ENCODE results near the gene PLSCR1. TPM values are rescaled to one million over a fixed set of nuclear protein-coding genes. Genes with fewer than 3 reads are reported as not detected.

Gene PLSCR1
- total RNA-seq, 3 donors from 2014 or later (not counting 1 experiment from before 2014, with no cell fraction given), result 24.2 to 38.2 (median 35.2) TPM

DNA sequence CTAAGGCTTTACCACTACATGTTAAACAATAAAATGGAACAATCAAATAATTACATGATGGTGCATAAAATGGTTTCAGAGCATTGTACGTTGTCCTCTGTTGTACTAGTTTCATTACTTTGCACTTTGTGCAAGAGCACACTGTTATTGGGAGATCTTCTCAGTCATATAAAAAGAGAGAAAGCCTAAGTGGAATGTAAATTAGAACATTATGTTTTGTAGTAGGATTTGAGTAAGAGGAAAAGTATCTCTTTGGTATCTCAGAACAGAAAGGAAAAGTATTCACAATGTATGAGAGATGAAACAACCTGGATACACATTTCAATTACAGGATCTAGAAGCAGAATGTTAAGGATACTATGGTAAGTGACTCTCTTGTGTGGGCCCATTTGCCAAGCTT lies 48.2 kb downstream of the PLSCR1 start:
- Mint-ChIP-seq H3K4me1 (peaks cover 15 to 16% of the 10 kb centered on the region in 2 donors), H3K27me3 (ENCODE audit: low read depth in 2 of 2) (peaks cover 11 to 23% of the 10 kb centered on the region in 2 donors)

DNA sequence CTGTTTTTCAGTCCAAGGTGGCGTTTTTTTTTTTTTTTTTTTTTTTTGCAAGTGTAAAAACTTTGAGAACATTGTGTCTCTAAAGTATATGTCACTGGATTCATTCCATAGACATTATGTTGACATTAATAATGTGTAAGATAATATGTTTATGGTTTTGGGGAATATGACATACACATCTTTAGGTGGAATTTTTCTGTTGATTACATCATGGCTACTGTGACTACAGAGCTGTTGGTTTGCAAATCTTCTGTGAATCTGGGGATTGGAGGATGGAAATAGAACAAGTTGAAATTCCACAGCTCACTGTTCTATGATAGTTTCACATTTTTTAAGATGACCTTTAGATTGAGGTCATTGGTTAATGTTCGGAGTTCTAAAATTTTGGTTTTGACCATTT lies 50.6 kb downstream of the PLSCR1 start:
- H3K4me3 ChIP-seq (ENCODE audit: low read length), result no peak overlapping the region
- H3K36me3 Mint-ChIP-seq, result peaks cover 19% of the 10 kb centered on the region
- no peaks in the 10 kb centered on the region for H3K36me3 ChIP-seq (ENCODE audit: control insufficient read depth, insufficient read depth, low read length)
- no peak for ATAC-seq
- H3K27ac Mint-ChIP-seq, result no peak overlapping the region
- intact Hi-C loops (cut with micrococcal nuclease), result no loop called here
- H3K27ac ChIP-seq (ENCODE audit: low read length), result no peak overlapping the region
- no peak overlapping the region for H3K4me3 Mint-ChIP-seq
- 100% methylated on average over 1 of the region's 2 CpGs for WGBS (ENCODE audit: insufficient coverage)
- peaks cover 14 to 16% of the 10 kb centered on the region in 2 donors for H3K4me1 Mint-ChIP-seq
- H3K9me3 ChIP-seq (ENCODE audit: control insufficient read depth, insufficient read depth, low read length), result peaks cover 6% of the 10 kb centered on the region
- H3K27me3 ChIP-seq (ENCODE audit: control insufficient read depth, insufficient read depth, low read length), result no peaks in the 10 kb centered on the region
- H3K9me3 Mint-ChIP-seq, result peaks cover 5 to 10% of the 10 kb centered on the region in 2 donors
- no peak for DNase-seq
- TF ChIP-seq, protein P1, sequence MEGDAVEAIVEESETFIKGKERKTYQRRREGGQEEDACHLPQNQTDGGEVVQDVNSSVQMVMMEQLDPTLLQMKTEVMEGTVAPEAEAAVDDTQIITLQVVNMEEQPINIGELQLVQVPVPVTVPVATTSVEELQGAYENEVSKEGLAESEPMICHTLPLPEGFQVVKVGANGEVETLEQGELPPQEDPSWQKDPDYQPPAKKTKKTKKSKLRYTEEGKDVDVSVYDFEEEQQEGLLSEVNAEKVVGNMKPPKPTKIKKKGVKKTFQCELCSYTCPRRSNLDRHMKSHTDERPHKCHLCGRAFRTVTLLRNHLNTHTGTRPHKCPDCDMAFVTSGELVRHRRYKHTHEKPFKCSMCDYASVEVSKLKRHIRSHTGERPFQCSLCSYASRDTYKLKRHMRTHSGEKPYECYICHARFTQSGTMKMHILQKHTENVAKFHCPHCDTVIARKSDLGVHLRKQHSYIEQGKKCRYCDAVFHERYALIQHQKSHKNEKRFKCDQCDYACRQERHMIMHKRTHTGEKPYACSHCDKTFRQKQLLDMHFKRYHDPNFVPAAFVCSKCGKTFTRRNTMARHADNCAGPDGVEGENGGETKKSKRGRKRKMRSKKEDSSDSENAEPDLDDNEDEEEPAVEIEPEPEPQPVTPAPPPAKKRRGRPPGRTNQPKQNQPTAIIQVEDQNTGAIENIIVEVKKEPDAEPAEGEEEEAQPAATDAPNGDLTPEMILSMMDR (IDR thresholded peaks at IDR 0.05), result no peak
- H3K27me3 Mint-ChIP-seq (ENCODE audit: low read depth in 2 of 2), result peaks cover 18 to 31% of the 10 kb centered on the region in 2 donors
- peaks cover 11% of the 10 kb centered on the region for H3K4me1 ChIP-seq (ENCODE audit: control insufficient read depth, insufficient read depth, low read length)

More for the DNA sequence above, 48.2 kb downstream of the PLSCR1 start:
- intact Hi-C loops (cut with micrococcal nuclease), result no loop called here
- ATAC-seq (no peak), DNase-seq (no peak)
- TF ChIP-seq, protein P1 (IDR thresholded peaks at IDR 0.05), result no peak
- Histone ChIP-seq H3K9me3 (ENCODE audit: control insufficient read depth, insufficient read depth, low read length) (peaks cover 6% of the 10 kb centered on the region), H3K36me3 (ENCODE audit: control insufficient read depth, insufficient read depth, low read length) (no peaks in the 10 kb centered on the region), H3K27me3 (ENCODE audit: control insufficient read depth, insufficient read depth, low read length) (no peaks in the 10 kb centered on the region), H3K27ac (ENCODE audit: low read length) (no peak overlapping the region), H3K4me3 (ENCODE audit: low read length) (no peak overlapping the region), H3K4me1 (ENCODE audit: control insufficient read depth, insufficient read depth, low read length) (peaks cover 11% of the 10 kb centered on the region)
- Mint-ChIP-seq H3K9me3 (peaks cover 3 to 6% of the 10 kb centered on the region in 2 donors), H3K36me3 (peaks cover 13% of the 10 kb centered on the region), H3K4me3 (no peak overlapping the region), H3K27ac (no peak overlapping the region)
- WGBS (ENCODE audit: insufficient coverage), result 50% methylated on average over 1 of the region's 1 CpG

DNA sequence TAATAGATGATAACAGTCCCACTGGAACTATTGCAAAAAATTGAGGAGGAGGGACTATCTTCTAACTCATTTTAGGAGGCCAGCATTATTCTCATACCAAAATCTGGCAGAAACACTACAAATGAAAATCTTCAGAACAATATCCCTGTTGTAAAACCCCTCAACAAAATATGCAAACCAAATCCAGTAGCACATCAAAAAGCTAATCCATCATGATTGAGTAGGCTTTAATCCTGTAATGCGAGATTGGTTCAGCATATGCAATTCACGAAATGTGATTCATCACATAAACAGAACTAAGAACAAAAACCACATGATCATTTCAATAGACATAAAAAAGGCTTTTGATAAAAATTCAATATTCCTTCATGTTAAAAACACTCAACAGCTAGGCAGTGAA lies 51.2 kb downstream of the PLSCR1 start:
- no peak for ATAC-seq
- no peak overlapping the region for H3K4me3 ChIP-seq (ENCODE audit: low read length)
- Mint-ChIP-seq H3K27ac (no peak overlapping the region), H3K27me3 (ENCODE audit: low read depth in 2 of 2) (peaks cover 18 to 31% of the 10 kb centered on the region in 2 donors), H3K9me3 (peaks cover 5 to 11% of the 10 kb centered on the region in 2 donors), H3K4me3 (no peak overlapping the region), H3K36me3 (peaks cover 19% of the 10 kb centered on the region), H3K4me1 (peaks cover 9 to 12% of the 10 kb centered on the region in 2 donors)
- no peaks in the 10 kb centered on the region for H3K27me3 ChIP-seq (ENCODE audit: control insufficient read depth, insufficient read depth, low read length)
- H3K27ac ChIP-seq (ENCODE audit: low read length), result no peak overlapping the region
- 72% methylated on average over 2 of the region's 2 CpGs for WGBS (ENCODE audit: insufficient coverage)
- no peak for DNase-seq
- TF ChIP-seq, protein P1 (IDR thresholded peaks at IDR 0.05), result no peak
- H3K4me1 ChIP-seq (ENCODE audit: control insufficient read depth, insufficient read depth, low read length), result peaks cover 10% of the 10 kb centered on the region
- no peaks in the 10 kb centered on the region for H3K36me3 ChIP-seq (ENCODE audit: control insufficient read depth, insufficient read depth, low read length)
- intact Hi-C loops (cut with micrococcal nuclease), result no loop called here
- peaks cover 6% of the 10 kb centered on the region for H3K9me3 ChIP-seq (ENCODE audit: control insufficient read depth, insufficient read depth, low read length)

DNA sequence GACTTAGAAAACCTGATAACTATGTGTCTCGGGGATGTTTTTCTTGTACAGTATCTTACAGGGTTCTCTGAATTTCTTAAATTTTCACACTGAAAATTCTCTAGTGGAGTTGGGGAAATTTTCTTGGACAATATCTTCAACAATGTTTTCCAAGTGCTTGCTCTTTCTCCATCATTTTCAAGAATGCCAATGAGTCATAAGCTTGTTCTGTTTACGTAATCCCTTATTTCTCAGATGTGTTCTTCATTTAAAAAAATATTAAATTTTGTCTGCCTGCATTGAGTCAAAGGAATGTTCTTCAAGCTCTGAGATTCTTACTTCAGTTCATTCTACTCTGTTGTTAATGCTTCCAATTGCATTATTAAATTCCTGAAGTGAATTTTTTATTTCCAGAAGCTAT lies 53.1 kb downstream of the PLSCR1 start:
- DNase-seq (no peak), ATAC-seq (no peak)
- H3K27ac Mint-ChIP-seq, result no peak overlapping the region
- Histone ChIP-seq H3K4me1 (ENCODE audit: control insufficient read depth, insufficient read depth, low read length) (no peaks in the 10 kb centered on the region), H3K27ac (ENCODE audit: low read length) (no peak overlapping the region), H3K27me3 (ENCODE audit: control insufficient read depth, insufficient read depth, low read length) (no peaks in the 10 kb centered on the region), H3K9me3 (ENCODE audit: control insufficient read depth, insufficient read depth, low read length) (no peaks in the 10 kb centered on the region), H3K4me3 (ENCODE audit: low read length) (no peak overlapping the region), H3K36me3 (ENCODE audit: control insufficient read depth, insufficient read depth, low read length) (no peaks in the 10 kb centered on the region)
- intact Hi-C loops (cut with micrococcal nuclease), result no loop called here
- no peak overlapping the region for H3K4me3 Mint-ChIP-seq
- H3K36me3 Mint-ChIP-seq, result peaks cover 19% of the 10 kb centered on the region
- no peaks in the 10 kb centered on the region for H3K4me1 Mint-ChIP-seq
- WGBS (ENCODE audit: insufficient coverage), result 29% methylated on average over 1 of the region's 2 CpGs
- TF ChIP-seq, protein P1 (IDR thresholded peaks at IDR 0.05), result no peak
- H3K9me3 Mint-ChIP-seq, result peaks cover 5 to 11% of the 10 kb centered on the region in 2 donors
- peaks cover 21 to 42% of the 10 kb centered on the region in 2 donors for H3K27me3 Mint-ChIP-seq (ENCODE audit: low read depth in 2 of 2)

Measured in natural killer cell (primary cell).